HEK293 (cell line): ENCODE data around the gene NELFB.
A peak's percentile ranks its signal among the peaks of the same experiment; 100 is the strongest.

Experiments used
- CTCF ChIA-PET: fragments of 350-600 bp; formaldehyde crosslinking; extraction: SDS; loops from one replicate; lab custom pipeline; 2021; ENCODE audit warnings: antibody characterized with exemption; lab: Yijun Ruan, JAX
- POLR2A ChIA-PET: fragments of 300-600 bp; formaldehyde crosslinking; extraction: SDS; loops from one replicate; lab custom pipeline; 2020; ENCODE audit warnings: antibody characterized with exemption, inconsistent platforms; lab: Yijun Ruan, JAX
- H3K27ac ChIP-seq: fragments of 200-500 bp; sonication (Bioruptor generic); 2 replicates; pipeline ENCODE4 v1.5.1; 2014; ENCODE audit warnings: low read depth, low read length, control low read depth, inconsistent platforms; ENCODE audit errors: extremely low read depth
- H3K36me3 ChIP-seq, 2 experiments: fragments of 200-500 bp in 1 of 2; sonication (Bioruptor generic) in 1 of 2; 1 replicate in 1 of 2; 2 replicates in 1 of 2; pipeline ENCODE4 v1.5.1; 2014 to 2017; ENCODE audit warnings: inconsistent platforms in 2 of 2, low read length in 2 of 2; ENCODE audit not compliant: control insufficient read depth in 2 of 2, insufficient read depth in 1 of 2
- H3K4me1 ChIP-seq: fragments of 200-500 bp; sonication (Bioruptor generic); 2 replicates; pipeline ENCODE4 v1.5.1; 2014; ENCODE audit warnings: mild to moderate bottlenecking, low read length, inconsistent platforms; ENCODE audit not compliant: control insufficient read depth, insufficient read depth
- H3K4me3 ChIP-seq: 2 replicates; pipeline ENCODE4 v1.5.1; 2011; ENCODE audit warnings: low read depth, mild to moderate bottlenecking, control low read depth, low read length, moderate library complexity
- H3K9me3 ChIP-seq: fragments of 200-500 bp; sonication (Bioruptor generic); 2 replicates; pipeline ENCODE4 v1.5.1; 2014; ENCODE audit warnings: low read depth, low read length, inconsistent platforms; ENCODE audit not compliant: control insufficient read depth, insufficient read depth
- ATF2 ChIP-seq: fragments of 450-650 bp; formaldehyde crosslinking; IDR thresholded peaks from 2 replicates; pipeline ENCODE4 v1.5.1; 2016; ENCODE audit warnings: missing biosample characterization, missing genetic modification characterization, low read depth
- MYNN ChIP-seq: fragments of 450-650 bp; formaldehyde crosslinking; IDR thresholded peaks from 2 replicates; pipeline ENCODE4 v1.5.1; 2016; ENCODE audit warnings: missing biosample characterization, missing genetic modification characterization, borderline replicate concordance
- MZF1 ChIP-seq: fragments of 450-650 bp; formaldehyde crosslinking; IDR thresholded peaks from 2 replicates; pipeline ENCODE4 v1.5.1; 2017; ENCODE audit warnings: missing biosample characterization, missing genetic modification characterization, borderline replicate concordance
- SP3 ChIP-seq: fragments of 450-650 bp; formaldehyde crosslinking; IDR thresholded peaks from 2 replicates; pipeline ENCODE4 v1.5.1; 2016; ENCODE audit warnings: missing biosample characterization, missing genetic modification characterization
- ZBTB26 ChIP-seq: fragments of 450-650 bp; formaldehyde crosslinking; optimal IDR thresholded peaks from 2 replicates; pipeline ENCODE3; 2016; ENCODE audit warnings: missing biosample characterization, mild to moderate bottlenecking, missing genetic modification characterization
- ZBTB7A ChIP-seq: fragments of 450-650 bp; formaldehyde crosslinking; IDR thresholded peaks from 2 replicates; pipeline ENCODE4 v1.5.1; 2016; ENCODE audit warnings: low read depth, missing biosample characterization, missing genetic modification characterization
- ZEB2 ChIP-seq: fragments of 450-650 bp; formaldehyde crosslinking; IDR thresholded peaks from 2 replicates; pipeline ENCODE4 v1.5.1; 2016; ENCODE audit warnings: missing biosample characterization, missing genetic modification characterization
- ZFP41 ChIP-seq: fragments of 450-650 bp; formaldehyde crosslinking; IDR thresholded peaks from 2 replicates; pipeline ENCODE4 v1.5.1; 2016; ENCODE audit warnings: missing biosample characterization, missing genetic modification characterization, borderline replicate concordance
- ZIC2 ChIP-seq: fragments of 450-650 bp; formaldehyde crosslinking; IDR thresholded peaks from 2 replicates; pipeline ENCODE4 v1.5.1; 2016; ENCODE audit warnings: missing biosample characterization, missing genetic modification characterization
- ZNF266 ChIP-seq: fragments of 450-650 bp; formaldehyde crosslinking; IDR thresholded peaks from 2 replicates; pipeline ENCODE4 v1.5.1; 2016; ENCODE audit warnings: missing biosample characterization, missing genetic modification characterization, low read depth
- ZNF292 ChIP-seq: fragments of 450-650 bp; formaldehyde crosslinking; IDR thresholded peaks from 2 replicates; pipeline ENCODE4 v1.5.1; 2016; ENCODE audit warnings: low read depth, missing biosample characterization, missing genetic modification characterization, borderline replicate concordance
- ZNF341 ChIP-seq: fragments of 450-650 bp; formaldehyde crosslinking; IDR thresholded peaks from 2 replicates; pipeline ENCODE4; 2016; ENCODE audit warnings: low read depth, missing biosample characterization, missing genetic modification characterization
- ZNF37A ChIP-seq: fragments of 450-650 bp; IDR thresholded peaks from 2 replicates; pipeline ENCODE4 v1.5.1; 2018; ENCODE audit warnings: missing biosample characterization, missing genetic modification characterization
- ZNF394 ChIP-seq: fragments of 450-650 bp; formaldehyde crosslinking; IDR thresholded peaks from 2 replicates; pipeline ENCODE4 v1.5.1; 2016; ENCODE audit warnings: missing biosample characterization, missing genetic modification characterization, mild to moderate bottlenecking, moderate library complexity, borderline replicate concordance
- ZNF404 ChIP-seq: fragments of 450-650 bp; formaldehyde crosslinking; IDR thresholded peaks from 2 replicates; pipeline ENCODE4 v1.5.1; 2017; ENCODE audit warnings: missing biosample characterization, missing genetic modification characterization
- ZNF580 ChIP-seq: fragments of 450-650 bp; formaldehyde crosslinking; IDR thresholded peaks from 2 replicates; pipeline ENCODE4 v1.5.1; 2016; ENCODE audit warnings: missing biosample characterization, missing genetic modification characterization
- ZNF596 ChIP-seq: fragments of 450-650 bp; IDR thresholded peaks from 2 replicates; pipeline ENCODE4 v1.5.0; 2018; ENCODE audit warnings: missing biosample characterization, mild to moderate bottlenecking, missing genetic modification characterization, moderate library complexity
- ZNF76 ChIP-seq: fragments of 450-650 bp; formaldehyde crosslinking; IDR thresholded peaks from 2 replicates; pipeline ENCODE4; 2016; ENCODE audit warnings: low read depth, missing biosample characterization, missing genetic modification characterization, borderline replicate concordance
- ZNF791 ChIP-seq: fragments of 450-650 bp; formaldehyde crosslinking; IDR thresholded peaks from 2 replicates; pipeline ENCODE4 v1.5.1; 2016; ENCODE audit warnings: missing biosample characterization, missing genetic modification characterization
- ZSCAN18 ChIP-seq: fragments of 450-650 bp; formaldehyde crosslinking; IDR thresholded peaks from 2 replicates; pipeline ENCODE4 v1.5.1; 2016; ENCODE audit warnings: missing biosample characterization, missing genetic modification characterization
- ZSCAN23 ChIP-seq: fragments of 450-650 bp; formaldehyde crosslinking; IDR thresholded peaks from 2 replicates; pipeline ENCODE4 v1.5.1; 2016; ENCODE audit warnings: missing biosample characterization, missing genetic modification characterization
- TF ChIP-seq, protein P1 (sequence below): fragments of 450-650 bp; formaldehyde crosslinking; IDR thresholded peaks from 2 replicates; pipeline ENCODE4 v1.5.1; 2016; ENCODE audit warnings: missing biosample characterization, missing genetic modification characterization
- TF ChIP-seq, protein P2 (sequence below): fragments of 450-650 bp; formaldehyde crosslinking; IDR thresholded peaks from 2 replicates; pipeline ENCODE4 v1.5.1; 2016; ENCODE audit warnings: missing biosample characterization, missing genetic modification characterization, borderline replicate concordance
- TF ChIP-seq, protein P3 (sequence below): fragments of 450-650 bp; formaldehyde crosslinking; IDR thresholded peaks from 2 replicates; pipeline ENCODE4 v1.5.1; 2016; ENCODE audit warnings: missing biosample characterization, missing genetic modification characterization, low read depth

Gene NELFB

GRCh38 chr9:137255448-137256114 lies 454 bp downstream of the NELFB start:
- Histone ChIP-seq H3K4me3 (peak overlapping the region; percentile 89), H3K27ac (peak overlapping the region; percentile 81), H3K9me3 (no peaks in the 10 kb centered on the region), H3K4me1 (peaks cover 5% of the 10 kb centered on the region; the same call in 1 of the 2 replicates), H3K36me3 (peaks cover 9 to 20% of the 10 kb centered on the region in 2 experiments)
- CTCF ChIA-PET, result interaction anchor here (0.6 to 5.2 kb wide), 12 partner anchors 9 to 887 kb away, joined by 3 to 45 read pairs (median 5); partner anchors contain the start of gene TUBB4B
- POLR2A ChIA-PET, result interaction anchor here (0.6 to 9.1 kb wide), 11 partner anchors 12 to 188 kb away, joined by 3 to 336 read pairs (median 6); partner anchors contain the start of genes EXD3, MAN1B1, NOXA1 and TUBB4B
- TF ChIP-seq, protein P1, sequence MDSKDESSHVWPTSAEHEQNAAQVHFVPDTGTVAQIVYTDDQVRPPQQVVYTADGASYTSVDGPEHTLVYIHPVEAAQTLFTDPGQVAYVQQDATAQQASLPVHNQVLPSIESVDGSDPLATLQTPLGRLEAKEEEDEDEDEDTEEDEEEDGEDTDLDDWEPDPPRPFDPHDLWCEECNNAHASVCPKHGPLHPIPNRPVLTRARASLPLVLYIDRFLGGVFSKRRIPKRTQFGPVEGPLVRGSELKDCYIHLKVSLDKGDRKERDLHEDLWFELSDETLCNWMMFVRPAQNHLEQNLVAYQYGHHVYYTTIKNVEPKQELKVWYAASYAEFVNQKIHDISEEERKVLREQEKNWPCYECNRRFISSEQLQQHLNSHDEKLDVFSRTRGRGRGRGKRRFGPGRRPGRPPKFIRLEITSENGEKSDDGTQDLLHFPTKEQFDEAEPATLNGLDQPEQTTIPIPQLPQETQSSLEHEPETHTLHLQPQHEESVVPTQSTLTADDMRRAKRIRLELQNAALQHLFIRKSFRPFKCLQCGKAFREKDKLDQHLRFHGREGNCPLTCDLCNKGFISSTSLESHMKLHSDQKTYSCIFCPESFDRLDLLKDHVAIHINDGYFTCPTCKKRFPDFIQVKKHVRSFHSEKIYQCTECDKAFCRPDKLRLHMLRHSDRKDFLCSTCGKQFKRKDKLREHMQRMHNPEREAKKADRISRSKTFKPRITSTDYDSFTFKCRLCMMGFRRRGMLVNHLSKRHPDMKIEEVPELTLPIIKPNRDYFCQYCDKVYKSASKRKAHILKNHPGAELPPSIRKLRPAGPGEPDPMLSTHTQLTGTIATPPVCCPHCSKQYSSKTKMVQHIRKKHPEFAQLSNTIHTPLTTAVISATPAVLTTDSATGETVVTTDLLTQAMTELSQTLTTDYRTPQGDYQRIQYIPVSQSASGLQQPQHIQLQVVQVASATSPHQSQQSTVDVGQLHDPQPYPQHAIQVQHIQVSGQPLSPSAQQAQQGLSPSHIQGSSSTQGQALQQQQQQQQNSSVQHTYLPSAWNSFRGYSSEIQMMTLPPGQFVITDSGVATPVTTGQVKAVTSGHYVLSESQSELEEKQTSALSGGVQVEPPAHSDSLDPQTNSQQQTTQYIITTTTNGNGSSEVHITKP (tag by site-specific recombination), result peak; percentile 50
- TF ChIP-seq ZSCAN18 (tag by site-specific recombination), result no peak
- TF ChIP-seq ATF2 (tag by site-specific recombination), result no peak
- TF ChIP-seq ZNF292 (tag by site-specific recombination), result no peak
- TF ChIP-seq ZNF394 (tag by site-specific recombination), result no peak
- TF ChIP-seq ZFP41 (tag by site-specific recombination), result no peak
- TF ChIP-seq, protein P2, sequence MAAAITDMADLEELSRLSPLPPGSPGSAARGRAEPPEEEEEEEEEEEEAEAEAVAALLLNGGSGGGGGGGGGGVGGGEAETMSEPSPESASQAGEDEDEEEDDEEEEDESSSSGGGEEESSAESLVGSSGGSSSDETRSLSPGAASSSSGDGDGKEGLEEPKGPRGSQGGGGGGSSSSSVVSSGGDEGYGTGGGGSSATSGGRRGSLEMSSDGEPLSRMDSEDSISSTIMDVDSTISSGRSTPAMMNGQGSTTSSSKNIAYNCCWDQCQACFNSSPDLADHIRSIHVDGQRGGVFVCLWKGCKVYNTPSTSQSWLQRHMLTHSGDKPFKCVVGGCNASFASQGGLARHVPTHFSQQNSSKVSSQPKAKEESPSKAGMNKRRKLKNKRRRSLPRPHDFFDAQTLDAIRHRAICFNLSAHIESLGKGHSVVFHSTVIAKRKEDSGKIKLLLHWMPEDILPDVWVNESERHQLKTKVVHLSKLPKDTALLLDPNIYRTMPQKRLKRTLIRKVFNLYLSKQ (tag by site-specific recombination), result no peak
- no peak for TF ChIP-seq ZNF266 (tag by site-specific recombination)
- no peak for TF ChIP-seq ZNF791 (tag by site-specific recombination)
- peak; percentile 45 for TF ChIP-seq ZBTB26 (tag by site-specific recombination)
- no peak for TF ChIP-seq ZNF37A (tag by site-specific recombination)
- TF ChIP-seq SP3 (tag by site-specific recombination), result peak; percentile 25
- no peak for TF ChIP-seq ZEB2 (tag by site-specific recombination)
- TF ChIP-seq, protein P3, sequence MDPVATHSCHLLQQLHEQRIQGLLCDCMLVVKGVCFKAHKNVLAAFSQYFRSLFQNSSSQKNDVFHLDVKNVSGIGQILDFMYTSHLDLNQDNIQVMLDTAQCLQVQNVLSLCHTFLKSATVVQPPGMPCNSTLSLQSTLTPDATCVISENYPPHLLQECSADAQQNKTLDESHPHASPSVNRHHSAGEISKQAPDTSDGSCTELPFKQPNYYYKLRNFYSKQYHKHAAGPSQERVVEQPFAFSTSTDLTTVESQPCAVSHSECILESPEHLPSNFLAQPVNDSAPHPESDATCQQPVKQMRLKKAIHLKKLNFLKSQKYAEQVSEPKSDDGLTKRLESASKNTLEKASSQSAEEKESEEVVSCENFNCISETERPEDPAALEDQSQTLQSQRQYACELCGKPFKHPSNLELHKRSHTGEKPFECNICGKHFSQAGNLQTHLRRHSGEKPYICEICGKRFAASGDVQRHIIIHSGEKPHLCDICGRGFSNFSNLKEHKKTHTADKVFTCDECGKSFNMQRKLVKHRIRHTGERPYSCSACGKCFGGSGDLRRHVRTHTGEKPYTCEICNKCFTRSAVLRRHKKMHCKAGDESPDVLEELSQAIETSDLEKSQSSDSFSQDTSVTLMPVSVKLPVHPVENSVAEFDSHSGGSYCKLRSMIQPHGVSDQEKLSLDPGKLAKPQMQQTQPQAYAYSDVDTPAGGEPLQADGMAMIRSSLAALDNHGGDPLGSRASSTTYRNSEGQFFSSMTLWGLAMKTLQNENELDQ (tag by site-specific recombination), result no peak
- no peak for TF ChIP-seq ZNF580 (tag by site-specific recombination)
- no peak for TF ChIP-seq ZNF404 (tag by site-specific recombination)
- no peak for TF ChIP-seq MZF1 (tag by site-specific recombination)
- TF ChIP-seq ZSCAN23 (tag by site-specific recombination), result no peak
- TF ChIP-seq ZNF76 (tag by site-specific recombination), result no peak
- TF ChIP-seq ZIC2 (tag by site-specific recombination), result no peak
- no peak for TF ChIP-seq ZBTB7A
- TF ChIP-seq ZNF341, result 0 out of 2 replicates have a peak, but pooled peaks have one; percentile 30
- no peak for TF ChIP-seq ZNF596
- no peak for TF ChIP-seq MYNN (tag by site-specific recombination)
